ENCODE data around the gene PSMB7.

Gene PSMB7

DNA sequence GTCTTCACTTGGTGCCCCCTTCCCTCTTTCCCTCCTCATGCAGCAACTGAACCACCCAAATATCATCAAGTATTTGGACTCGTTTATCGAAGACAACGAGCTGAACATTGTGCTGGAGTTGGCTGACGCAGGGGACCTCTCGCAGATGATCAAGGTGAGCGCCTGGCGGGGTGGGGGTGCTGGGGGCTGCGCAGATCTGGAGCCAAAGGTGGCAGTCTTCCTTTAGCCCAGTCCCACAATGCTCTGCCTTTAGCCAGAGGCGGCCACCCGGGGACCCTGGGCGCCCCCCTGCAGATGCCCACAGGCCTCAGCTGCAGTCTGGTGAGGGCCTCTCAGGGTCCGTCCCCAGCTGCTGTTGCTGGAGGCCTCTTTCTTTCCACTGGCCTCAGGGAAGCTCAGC, 93.8 kb downstream of the PSMB7 start (continued):
- no peak for TF ChIP-seq ZSCAN5A (tag by site-specific recombination; IDR thresholded peaks at IDR 0.05)
- TF ChIP-seq OVOL3 (tag by site-specific recombination; IDR thresholded peaks at IDR 0.05), result no peak
- TF ChIP-seq ZNF311 (tag by site-specific recombination; IDR thresholded peaks at IDR 0.05; ENCODE audit: borderline replicate concordance), result no peak
- TF ChIP-seq ZSCAN23 (tag by site-specific recombination; IDR thresholded peaks at IDR 0.05), result no peak
- no peak for TF ChIP-seq GFI1B (tag by site-specific recombination; IDR thresholded peaks at IDR 0.05)
- TF ChIP-seq, protein P1, sequence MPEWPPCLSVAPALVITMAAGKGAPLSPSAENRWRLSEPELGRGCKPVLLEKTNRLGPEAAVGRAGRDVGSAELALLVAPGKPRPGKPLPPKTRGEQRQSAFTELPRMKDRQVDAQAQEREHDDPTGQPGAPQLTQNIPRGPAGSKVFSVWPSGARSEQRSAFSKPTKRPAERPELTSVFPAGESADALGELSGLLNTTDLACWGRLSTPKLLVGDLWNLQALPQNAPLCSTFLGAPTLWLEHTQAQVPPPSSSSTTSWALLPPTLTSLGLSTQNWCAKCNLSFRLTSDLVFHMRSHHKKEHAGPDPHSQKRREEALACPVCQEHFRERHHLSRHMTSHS (tag by site-specific recombination; IDR thresholded peaks at IDR 0.05), result no peak
- no peak for TF ChIP-seq YY2 (tag by site-specific recombination; IDR thresholded peaks at IDR 0.05)

DNA sequence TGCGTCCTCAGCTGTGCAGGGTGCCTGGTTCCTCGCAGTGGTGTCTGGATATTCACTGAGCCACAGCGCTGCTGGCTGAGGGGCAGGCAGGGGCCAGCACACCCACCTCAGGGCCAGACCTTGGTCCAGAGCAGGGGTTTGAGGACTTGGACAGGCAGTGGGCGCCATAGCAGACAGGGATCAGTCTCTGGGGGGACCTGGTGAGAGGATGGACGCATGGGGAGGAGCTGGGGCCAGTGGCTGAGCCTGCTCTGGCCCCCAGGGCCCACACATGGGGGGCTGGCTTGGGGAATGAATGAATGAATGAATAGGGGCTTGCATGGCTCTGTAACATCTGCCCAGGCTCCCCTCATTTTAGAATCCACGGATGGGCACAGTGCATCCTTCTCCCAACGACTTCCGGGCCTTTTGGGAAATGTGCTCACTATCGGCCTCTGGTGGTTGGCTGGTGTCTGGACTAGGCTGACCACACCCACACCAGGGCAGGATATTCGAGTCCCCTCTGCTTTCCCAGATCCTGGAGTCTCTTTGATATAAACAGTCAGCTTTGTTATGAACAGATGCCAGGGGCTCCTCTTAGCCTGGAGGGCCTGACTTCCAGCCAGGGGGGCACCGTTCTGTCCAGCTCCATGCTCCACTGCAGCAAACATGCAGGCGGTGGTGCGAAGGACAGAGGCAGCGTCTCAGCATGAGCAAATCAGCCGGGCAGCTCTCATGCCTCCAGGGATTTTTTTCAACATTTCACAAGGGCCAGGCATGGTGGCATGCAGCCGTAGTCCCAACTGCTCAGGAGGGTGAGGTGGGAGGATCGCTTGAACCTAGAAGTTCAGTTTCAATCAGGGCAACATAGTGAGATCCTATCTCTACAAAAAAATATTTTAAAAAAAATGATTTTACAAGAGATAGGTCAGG, 94.9 kb downstream of the PSMB7 start:
- Histone ChIP-seq H3K4me1 (ENCODE audit: control insufficient read depth, insufficient read depth, low read length) (no peaks in the 10 kb centered on the region), H3K27ac (ENCODE audit: extremely low read depth, low read depth, low read length) (no peak overlapping the region), H3K4me3 (ENCODE audit: low read depth, low read length) (no peak overlapping the region), H3K36me3 (ENCODE audit: control insufficient read depth in 2 of 2, insufficient read depth in 1 of 2, low read length in 2 of 2) (peaks cover 0 to 28% of the 10 kb centered on the region in 2 experiments; a peak in 1 of 3 replicates), H3K9me3 (ENCODE audit: control insufficient read depth, insufficient read depth, low read depth, low read length) (no peaks in the 10 kb centered on the region)
- CTCF ChIA-PET, result interaction anchor here (0.6 to 2.3 kb wide), 25 partner anchors 9 to 942 kb away, joined by 3 to 9 read pairs (median 3); no protein-coding TSS in a partner anchor
- TF ChIP-seq ZSCAN30 (tag by site-specific recombination; IDR thresholded peaks at IDR 0.05), result no peak
- peak; percentile 36; the same call in 1 of the 2 replicates for TF ChIP-seq ZNF121 (tag by site-specific recombination; IDR thresholded peaks at IDR 0.05)
- TF ChIP-seq ZNF660 (tag by site-specific recombination; IDR thresholded peaks at IDR 0.05), result 0 out of 2 replicates have a peak, but pooled peaks have one; percentile 30
- no peak for TF ChIP-seq KLF16 (tag by site-specific recombination; IDR thresholded peaks at IDR 0.05)
- peak; percentile 47; the same call in 1 of the 2 replicates for TF ChIP-seq IKZF3 (tag by site-specific recombination; IDR thresholded peaks at IDR 0.05)
- TF ChIP-seq ZNF654 (tag by site-specific recombination; IDR thresholded peaks at IDR 0.05; ENCODE audit: low read depth), result peak; percentile 14; the same call in 1 of the 2 replicates
- TF ChIP-seq EGR2 (tag by site-specific recombination; IDR thresholded peaks at IDR 0.05; ENCODE audit: low read depth), result no peak
- no peak for TF ChIP-seq ZNF561 (tag by site-specific recombination; IDR thresholded peaks at IDR 0.05; ENCODE audit: borderline replicate concordance)
- TF ChIP-seq HOXC10 (CRISPR knock-in tag; IDR thresholded peaks at IDR 0.05), result no peak
- TF ChIP-seq AEBP2 (tag by site-specific recombination; IDR thresholded peaks at IDR 0.05; ENCODE audit: borderline replicate concordance), result no peak
- peak; percentile 86 for TF ChIP-seq KLF9 (tag by site-specific recombination; IDR thresholded peaks at IDR 0.05; ENCODE audit: low read depth)
- no peak for TF ChIP-seq ZNF155 (tag by site-specific recombination; IDR thresholded peaks at IDR 0.05)
- TF ChIP-seq ZNF518A (tag by site-specific recombination; conservative IDR thresholded peaks at IDR 0.05; ENCODE audit: low read depth), result peak; percentile 27; the same call in 1 of the 2 replicates
- POLR2A ChIA-PET, result no interaction called here

Measured in HEK293 (cell line).